ENCODE results near the gene IGSF9. TPM values are rescaled to one million over a fixed set of nuclear protein-coding genes. Genes with fewer than 3 reads are reported as not detected.

The IGSF9 gene
- total RNA-seq, 1 experiment from 2014 or later: 7.1 TPM

- intact Hi-C loops (cut with micrococcal nuclease; ENCODE audit: unreplicated experiment): no loop called here
- Histone ChIP-seq H3K36me3 (ENCODE audit: insufficient read depth, low read length, poor library complexity, severe bottlenecking) (no peaks in the 10 kb centered on the region), H3K4me1 (ENCODE audit: insufficient read depth, low read length, poor library complexity, severe bottlenecking) (peaks cover 14% of the 10 kb centered on the region), H3K9me3 (ENCODE audit: low read depth, low read length, poor library complexity, severe bottlenecking) (no peaks in the 10 kb centered on the region), H3K4me3 (ENCODE audit: low read depth, low read length, poor library complexity, severe bottlenecking) (no peak overlapping the region), H3K27ac (ENCODE audit: low read depth, low read length, poor library complexity, severe bottlenecking) (no peak overlapping the region), H3K27me3 (replicated peaks; ENCODE audit: insufficient read depth, low read depth, low read length, poor library complexity) (no peaks in the 10 kb centered on the region)
- no peak for TF ChIP-seq EZH2 (IDR thresholded peaks at IDR 0.05; ENCODE audit: borderline replicate concordance, low read depth, low read length, poor library complexity, severe bottlenecking)
- no peak for TF ChIP-seq CTCF (conservative IDR thresholded peaks at IDR 0.05; ENCODE audit: low read depth, low read length)
- ChIA-PET CTCF (no interaction called here), POLR2A (ENCODE audit: low non-redundant PET) (no interaction called here)
- no TSS peak for BruUV-seq (replicated peaks)
- DNase-seq (ENCODE audit: low spot score): no peak
These were observed 14.8 kb downstream of the IGSF9 start for GRCh38 chr1:159930634-159931033.

- TF ChIP-seq CTCF (conservative IDR thresholded peaks at IDR 0.05; ENCODE audit: low read depth, low read length) (no peak), EZH2 (IDR thresholded peaks at IDR 0.05; ENCODE audit: borderline replicate concordance, low read depth, low read length, poor library complexity, severe bottlenecking) (no peak)
- Histone ChIP-seq H3K9me3 (ENCODE audit: low read depth, low read length, poor library complexity, severe bottlenecking) (no peaks in the 10 kb centered on the region), H3K36me3 (ENCODE audit: insufficient read depth, low read length, poor library complexity, severe bottlenecking) (no peaks in the 10 kb centered on the region), H3K4me3 (ENCODE audit: low read depth, low read length, poor library complexity, severe bottlenecking) (no peak overlapping the region), H3K27ac (ENCODE audit: low read depth, low read length, poor library complexity, severe bottlenecking) (no peak overlapping the region), H3K4me1 (ENCODE audit: insufficient read depth, low read length, poor library complexity, severe bottlenecking) (peaks cover 16% of the 10 kb centered on the region), H3K27me3 (replicated peaks; ENCODE audit: insufficient read depth, low read depth, low read length, poor library complexity) (no peaks in the 10 kb centered on the region)
- POLR2A ChIA-PET (ENCODE audit: low non-redundant PET): no interaction called here
- intact Hi-C loops (cut with micrococcal nuclease; ENCODE audit: unreplicated experiment): no loop called here
- BruUV-seq (replicated peaks): no TSS peak
- no peak for DNase-seq (ENCODE audit: low spot score)
- CTCF ChIA-PET: no interaction called here
These were observed 15.2 kb downstream of the IGSF9 start for GRCh38 chr1:159930216-159930615.

- no peak for TF ChIP-seq CTCF (conservative IDR thresholded peaks at IDR 0.05; ENCODE audit: low read depth, low read length)
- TF ChIP-seq EZH2 (IDR thresholded peaks at IDR 0.05; ENCODE audit: borderline replicate concordance, low read depth, low read length, poor library complexity, severe bottlenecking): no peak
- H3K4me3 ChIP-seq (ENCODE audit: low read depth, low read length, poor library complexity, severe bottlenecking): no peak overlapping the region
- ChIA-PET CTCF (interaction anchor here (0.6 kb wide), 1 partner anchor 408 kb away, joined by 8 read pairs; no protein-coding TSS in a partner anchor), POLR2A (ENCODE audit: low non-redundant PET) (no interaction called here)
- H3K4me1 ChIP-seq (ENCODE audit: insufficient read depth, low read length, poor library complexity, severe bottlenecking): peaks cover 16% of the 10 kb centered on the region
- H3K27me3 ChIP-seq (replicated peaks; ENCODE audit: insufficient read depth, low read depth, low read length, poor library complexity): no peaks in the 10 kb centered on the region
- H3K36me3 ChIP-seq (ENCODE audit: insufficient read depth, low read length, poor library complexity, severe bottlenecking): no peaks in the 10 kb centered on the region
- H3K27ac ChIP-seq (ENCODE audit: low read depth, low read length, poor library complexity, severe bottlenecking): no peak overlapping the region
- no peak for DNase-seq (ENCODE audit: low spot score)
- no peaks in the 10 kb centered on the region for H3K9me3 ChIP-seq (ENCODE audit: low read depth, low read length, poor library complexity, severe bottlenecking)
- BruUV-seq (replicated peaks): no TSS peak
- intact Hi-C loops (cut with micrococcal nuclease; ENCODE audit: unreplicated experiment): no loop called here
These were observed 16.0 kb downstream of the IGSF9 start for GRCh38 chr1:159929155-159930051.
